Skin epidermis (tissue), 12 donors: ENCODE results near the gene LDHD.

Experiments
- H3K27ac ChIP-seq, 21 experiments: fragments of 200-600 bp; sonication (generic) in 11 of 21; one replicate each; pipeline ENCODE4 v1.5.0; 2020; ENCODE audit warnings: mild to moderate bottlenecking in 3 of 21, inconsistent platforms in 2 of 21, moderate library complexity in 2 of 21
- H3K4me3 ChIP-seq, 7 experiments: fragments of 200-600 bp; sonication (generic) in 2 of 7; one replicate each; pipeline ENCODE4 v1.5.0; 2020; ENCODE audit warnings: inconsistent platforms in 2 of 7, mild to moderate bottlenecking in 2 of 7, moderate library complexity in 1 of 7

The LDHD gene

DNA sequence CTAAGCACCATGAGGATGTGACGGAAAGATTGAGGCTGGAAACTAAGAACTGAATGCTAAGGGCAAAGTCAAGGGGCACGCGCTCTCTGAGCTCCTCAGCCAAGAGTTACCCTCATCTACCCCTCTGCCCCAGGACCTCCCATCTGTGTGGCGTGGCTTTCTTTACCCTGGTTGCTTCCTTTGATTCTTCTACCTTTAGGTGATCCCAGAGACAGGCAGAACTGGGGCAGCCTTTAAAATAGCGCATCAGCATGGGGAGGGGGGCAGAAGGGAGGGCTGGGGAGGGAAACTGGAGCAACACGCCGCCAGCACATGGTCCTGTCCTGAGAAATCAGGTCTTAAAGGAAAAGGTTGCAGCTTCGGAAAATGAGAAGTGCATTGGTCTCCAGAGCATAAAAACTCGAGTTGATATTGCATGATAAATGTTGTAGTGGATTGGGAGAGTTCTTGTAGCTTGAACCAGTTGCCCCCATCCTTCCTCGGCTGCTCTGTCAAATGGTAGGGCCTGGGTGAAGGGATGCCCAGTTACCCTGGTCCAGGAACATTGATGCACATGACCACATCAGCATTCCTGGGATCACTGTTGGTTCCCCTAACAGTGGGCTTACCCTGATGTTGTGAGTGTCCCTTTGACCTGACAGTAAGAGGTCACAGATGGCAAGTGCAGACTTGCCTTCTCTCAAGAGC lies 29.7 kb downstream of the LDHD start:
- Histone ChIP-seq H3K4me3 (no peak overlapping the region), H3K27ac (peak overlapping the region in 5 of 21 experiments; percentile 23 to 67 (median 41))

DNA sequence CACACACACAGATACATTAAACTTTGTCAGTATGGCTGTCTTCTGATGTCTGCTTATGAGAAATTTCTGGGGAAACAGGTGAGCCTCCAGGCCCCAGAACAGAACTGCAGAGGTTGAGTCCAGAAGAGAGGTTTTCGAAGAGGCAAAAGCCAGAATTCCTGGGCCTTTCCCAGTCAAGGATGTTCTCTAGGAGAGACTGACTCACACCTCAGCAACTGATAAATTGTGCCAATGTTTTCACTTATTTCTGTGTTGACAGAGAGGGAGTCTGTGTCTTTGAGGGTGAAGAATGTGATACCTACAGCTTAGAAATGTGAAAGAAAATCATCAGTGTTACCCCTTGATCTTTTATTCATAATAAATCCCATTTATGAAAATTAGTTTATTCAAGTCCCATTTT lies 30.3 kb downstream of the LDHD start:
- Histone ChIP-seq H3K27ac (no peak overlapping the region), H3K4me3 (no peak overlapping the region)

DNA sequence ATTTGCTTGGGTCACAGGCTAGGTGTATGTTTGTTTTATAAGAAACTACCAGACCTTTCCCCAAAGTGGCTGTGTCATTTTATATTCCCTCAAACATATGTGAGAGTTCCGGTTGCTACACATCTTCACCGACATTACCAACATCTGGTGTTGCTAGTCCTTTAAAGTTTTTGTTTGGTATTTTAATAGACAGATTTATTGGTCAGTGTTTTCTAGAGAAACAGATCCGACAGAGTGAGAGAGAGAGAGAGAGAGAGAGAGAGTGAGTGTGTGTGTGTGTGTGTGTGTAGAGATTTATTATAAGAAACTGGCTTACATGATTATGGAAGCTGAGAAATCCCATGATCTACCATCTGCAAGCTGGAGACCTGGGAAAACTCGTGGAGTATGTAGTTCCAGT lies 31.0 kb downstream of the LDHD start:
- Histone ChIP-seq H3K27ac (no peak overlapping the region), H3K4me3 (no peak overlapping the region)

- Histone ChIP-seq H3K27ac (no peak overlapping the region), H3K4me3 (no peak overlapping the region)
Observed at GRCh38 chr16:75083813-75084212, 32.8 kb downstream of the LDHD start.

GRCh38 chr16:75081179-75081859 lies 35.3 kb downstream of the LDHD start:
- no peak overlapping the region for H3K4me3 ChIP-seq
- H3K27ac ChIP-seq: no peak overlapping the region

GRCh38 chr16:75080205-75081029 lies 36.2 kb downstream of the LDHD start:
- H3K27ac ChIP-seq: peak overlapping the region in 1 of 21 experiments; percentile 2
- H3K4me3 ChIP-seq: no peak overlapping the region

GRCh38 chr16:75079346-75079926 lies 37.1 kb downstream of the LDHD start:
- no peak overlapping the region for H3K27ac ChIP-seq
- H3K4me3 ChIP-seq: no peak overlapping the region

GRCh38 chr16:75078886-75079285 lies 37.7 kb downstream of the LDHD start:
- no peak overlapping the region for H3K27ac ChIP-seq
- no peak overlapping the region for H3K4me3 ChIP-seq

DNA sequence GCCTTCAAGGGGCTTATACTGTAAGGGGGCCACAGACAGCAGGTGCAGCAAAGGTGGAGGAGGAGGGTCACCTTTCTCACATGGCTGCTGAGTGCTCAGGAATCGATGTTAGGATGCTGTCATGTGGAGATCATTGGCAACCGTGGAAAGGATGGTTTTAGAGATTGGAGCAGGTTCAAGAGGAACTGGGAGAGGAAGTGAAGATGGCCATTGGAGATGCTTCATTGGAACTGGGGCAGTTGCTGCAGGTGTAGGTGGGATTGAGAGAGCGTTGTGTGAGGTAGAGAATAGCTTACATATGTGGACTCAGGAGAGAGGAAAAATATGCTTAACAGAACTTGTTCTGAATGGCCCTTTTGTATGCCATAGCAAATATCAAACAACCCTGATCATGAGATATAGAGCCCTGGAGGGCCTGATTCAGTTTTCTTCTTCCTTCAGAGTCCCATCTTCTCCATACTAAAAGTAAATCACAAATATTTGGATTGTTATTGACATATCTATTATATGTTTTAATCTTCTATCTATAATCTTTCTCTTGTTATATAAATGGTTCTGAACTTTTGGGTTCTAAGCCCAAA lies 40.8 kb downstream of the LDHD start:
- H3K27ac ChIP-seq: peak overlapping the region in 14 of 21 experiments; percentile 9 to 89 (median 54)
- no peak overlapping the region for H3K4me3 ChIP-seq

DNA sequence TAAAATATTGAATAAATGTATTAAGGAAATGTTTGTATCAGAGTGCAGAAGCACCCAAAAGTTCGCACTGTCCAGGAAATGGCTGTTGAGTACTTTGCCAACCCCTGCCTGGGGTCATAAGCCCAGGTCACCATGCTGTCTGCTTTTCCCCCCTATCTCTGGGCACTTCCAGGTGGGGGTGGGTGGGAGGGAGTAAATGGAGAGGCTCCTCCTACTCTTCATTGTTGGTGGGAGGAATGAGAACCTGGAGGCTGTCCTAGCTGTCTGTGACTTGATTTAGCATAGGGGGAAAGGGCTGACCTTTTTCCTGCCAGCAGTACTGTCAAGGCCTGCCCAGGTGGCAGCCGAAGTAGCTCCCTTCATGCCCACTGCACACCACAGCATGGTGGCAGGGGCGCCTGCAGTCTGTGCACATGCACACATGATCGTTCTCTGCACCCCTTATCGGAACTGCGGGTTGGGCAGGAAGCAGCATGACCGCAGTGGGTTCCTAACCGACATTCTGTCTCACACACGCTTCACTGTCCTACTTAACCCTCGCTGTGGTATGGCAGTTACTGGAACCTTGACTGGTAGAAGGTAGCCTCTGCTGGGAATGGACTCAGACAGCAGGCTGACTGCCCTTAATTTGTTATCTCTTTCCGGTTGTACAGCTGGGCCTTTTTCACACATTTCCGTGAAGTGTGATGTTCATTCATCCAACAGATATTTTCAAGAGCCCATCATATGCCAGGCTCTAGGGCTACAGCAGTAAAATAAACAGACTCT lies 41.5 kb downstream of the LDHD start:
- peak overlapping the region in 14 of 21 experiments; percentile 16 to 89 (median 54) for H3K27ac ChIP-seq
- no peak overlapping the region for H3K4me3 ChIP-seq

GRCh38 chr16:75074304-75074793 lies 42.2 kb downstream of the LDHD start:
- H3K4me3 ChIP-seq: no peak overlapping the region
- peak overlapping the region in 10 of 21 experiments; percentile 8 to 89 (median 70) for H3K27ac ChIP-seq

DNA sequence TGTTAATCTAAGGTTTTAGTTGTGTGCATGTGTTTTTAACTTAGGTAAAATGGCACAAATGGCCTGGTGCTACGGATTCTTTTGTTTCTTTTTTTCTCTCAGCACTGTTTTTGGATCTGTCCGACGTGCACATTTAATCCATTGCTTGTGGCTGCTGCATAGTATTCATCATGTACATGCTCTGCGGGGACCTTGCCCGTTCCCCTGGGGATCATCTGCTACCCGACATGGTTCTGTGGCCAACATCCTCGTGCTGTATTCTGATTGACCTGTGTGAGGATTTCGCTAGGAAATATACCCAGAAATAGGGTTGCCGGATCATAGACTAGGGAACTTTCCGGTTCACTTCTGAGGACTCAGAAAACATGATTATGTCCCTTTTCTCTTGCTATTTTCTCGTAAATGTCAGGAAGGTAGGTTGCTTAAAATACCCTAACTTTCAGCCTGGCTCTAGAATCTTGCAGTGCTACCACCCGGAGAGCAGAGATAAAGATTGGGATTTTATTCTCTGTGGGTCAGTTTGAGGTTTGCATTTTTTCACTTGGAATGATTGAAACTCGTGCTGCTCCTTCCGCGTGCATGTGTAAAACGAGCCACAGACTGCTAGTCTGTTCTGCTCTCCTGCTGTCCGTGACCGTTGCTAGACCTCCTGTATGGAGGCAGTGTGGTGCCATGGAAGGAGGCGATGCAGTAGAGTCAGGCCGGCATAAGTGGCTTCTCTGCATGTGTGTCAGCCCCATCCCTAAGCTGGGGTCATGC lies 42.9 kb downstream of the LDHD start:
- Histone ChIP-seq H3K27ac (peak overlapping the region in 5 of 21 experiments; percentile 8 to 89 (median 66)), H3K4me3 (no peak overlapping the region)

DNA sequence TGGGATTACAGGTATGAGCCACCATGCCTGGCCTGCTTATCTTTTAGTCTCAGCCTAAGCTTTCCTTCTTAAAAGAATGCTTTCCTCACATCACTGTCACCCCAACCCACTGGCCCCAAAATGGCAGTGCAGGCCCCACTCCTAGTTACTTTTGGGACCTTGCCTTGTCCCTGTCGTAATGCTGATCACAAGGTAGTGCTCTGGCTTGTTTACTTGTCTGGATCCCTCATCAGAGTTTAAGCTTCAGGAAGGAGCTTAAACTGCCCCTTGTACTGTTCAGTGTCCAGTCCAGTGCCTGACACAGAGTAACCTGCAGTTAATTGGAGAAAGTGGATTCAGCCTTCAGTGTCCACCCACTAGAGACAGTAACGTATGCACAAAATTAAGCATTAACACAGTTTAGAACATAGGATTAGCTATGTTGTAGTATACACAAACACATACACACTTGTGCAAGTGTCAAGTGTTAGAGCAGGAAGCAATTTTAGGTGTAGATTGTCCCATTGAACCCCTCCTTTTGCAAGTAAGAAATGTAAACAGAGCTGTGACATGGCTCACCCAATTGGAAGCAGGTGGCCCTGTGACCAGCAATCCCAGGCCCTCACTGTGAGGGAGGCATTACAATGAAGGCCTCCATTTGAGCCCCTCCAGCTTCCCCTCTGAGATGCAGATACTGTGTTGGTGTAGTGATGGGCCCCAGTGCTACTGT lies 44.2 kb downstream of the LDHD start:
- Histone ChIP-seq H3K4me3 (no peak overlapping the region), H3K27ac (peak overlapping the region in 1 of 21 experiments; percentile 1)

- Histone ChIP-seq H3K4me3 (no peak overlapping the region), H3K27ac (no peak overlapping the region)
Observed at GRCh38 chr16:75071621-75072020, 45.0 kb downstream of the LDHD start.

GRCh38 chr16:75070012-75070841 lies 46.4 kb downstream of the LDHD start:
- no peak overlapping the region for H3K4me3 ChIP-seq
- peak overlapping the region in 2 of 21 experiments; percentile 42 to 46 for H3K27ac ChIP-seq

GRCh38 chr16:75068085-75069031 lies 48.2 kb downstream of the LDHD start:
- no peak overlapping the region for H3K4me3 ChIP-seq
- no peak overlapping the region for H3K27ac ChIP-seq
